HEK293 (cell line): ENCODE data around the gene RINL.
A peak's percentile ranks its signal among the peaks of the same experiment; 100 is the strongest.

ENCODE experiments used
- FEZF1 ChIP-seq: fragments of 450-650 bp; formaldehyde crosslinking; IDR thresholded peaks from 2 replicates; pipeline ENCODE4 v1.5.1; 2016; ENCODE audit warnings: missing biosample characterization, missing genetic modification characterization
- GLI4 ChIP-seq: fragments of 450-650 bp; formaldehyde crosslinking; IDR thresholded peaks from 2 replicates; pipeline ENCODE4 v1.5.1; 2016; ENCODE audit warnings: missing biosample characterization, missing genetic modification characterization
- INSM2 ChIP-seq: fragments of 450-650 bp; formaldehyde crosslinking; IDR thresholded peaks from 2 replicates; pipeline ENCODE4 v1.5.1; 2016; ENCODE audit warnings: missing biosample characterization, missing genetic modification characterization
- KLF1 ChIP-seq: fragments of 450-650 bp; formaldehyde crosslinking; IDR thresholded peaks from 2 replicates; pipeline ENCODE4 v1.5.1; 2016; ENCODE audit warnings: missing biosample characterization, missing genetic modification characterization
- KLF17 ChIP-seq: fragments of 450-650 bp; formaldehyde crosslinking; IDR thresholded peaks from 2 replicates; pipeline ENCODE4 v1.5.1; 2016; ENCODE audit warnings: missing biosample characterization, missing genetic modification characterization
- SCRT1 ChIP-seq: fragments of 450-650 bp; formaldehyde crosslinking; IDR thresholded peaks from 2 replicates; pipeline ENCODE4 v1.5.1; 2016; ENCODE audit warnings: missing biosample characterization, missing genetic modification characterization, borderline replicate concordance
- SP2 ChIP-seq: fragments of 450-650 bp; formaldehyde crosslinking; IDR thresholded peaks from 2 replicates; pipeline ENCODE4 v1.5.1; 2016; ENCODE audit warnings: missing biosample characterization, missing genetic modification characterization
- TRIM28 ChIP-seq: IDR thresholded peaks from 2 replicates; pipeline ENCODE4 v1.6.1; 2011; ENCODE audit warnings: low read length, control low read depth, borderline replicate concordance
- TSHZ1 ChIP-seq: fragments of 450-650 bp; formaldehyde crosslinking; IDR thresholded peaks from 2 replicates; pipeline ENCODE4 v1.5.1; 2016; ENCODE audit warnings: missing biosample characterization, missing genetic modification characterization, borderline replicate concordance
- ZBTB21 ChIP-seq: fragments of 450-650 bp; formaldehyde crosslinking; IDR thresholded peaks from 2 replicates; pipeline ENCODE4 v1.5.1; 2017; ENCODE audit warnings: missing biosample characterization, missing genetic modification characterization
- ZFP41 ChIP-seq: fragments of 450-650 bp; formaldehyde crosslinking; IDR thresholded peaks from 2 replicates; pipeline ENCODE4 v1.5.1; 2016; ENCODE audit warnings: missing biosample characterization, missing genetic modification characterization, borderline replicate concordance
- ZNF157 ChIP-seq: fragments of 450-650 bp; formaldehyde crosslinking; IDR thresholded peaks from 2 replicates; pipeline ENCODE4 v1.5.1; 2016; ENCODE audit warnings: missing biosample characterization, missing genetic modification characterization
- ZNF174 ChIP-seq: fragments of 450-650 bp; formaldehyde crosslinking; IDR thresholded peaks from 2 replicates; pipeline ENCODE4 v1.5.0; 2017; ENCODE audit warnings: missing biosample characterization, mild to moderate bottlenecking, missing genetic modification characterization
- ZNF211 ChIP-seq: fragments of 450-650 bp; formaldehyde crosslinking; IDR thresholded peaks from 2 replicates; pipeline ENCODE4 v1.5.1; 2016; ENCODE audit warnings: low read depth, missing biosample characterization, missing genetic modification characterization
- ZNF248 ChIP-seq: fragments of 450-650 bp; formaldehyde crosslinking; IDR thresholded peaks from 2 replicates; pipeline ENCODE4 v1.5.1; 2017; ENCODE audit warnings: missing biosample characterization, missing genetic modification characterization
- ZNF341 ChIP-seq: fragments of 450-650 bp; formaldehyde crosslinking; IDR thresholded peaks from 2 replicates; pipeline ENCODE4; 2016; ENCODE audit warnings: low read depth, missing biosample characterization, missing genetic modification characterization
- ZNF350 ChIP-seq: fragments of 450-650 bp; formaldehyde crosslinking; IDR thresholded peaks from 2 replicates; pipeline ENCODE4 v1.5.0; 2017; ENCODE audit warnings: missing biosample characterization, mild to moderate bottlenecking, missing genetic modification characterization
- ZNF529 ChIP-seq: fragments of 450-650 bp; formaldehyde crosslinking; IDR thresholded peaks from 2 replicates; pipeline ENCODE4 v1.5.1; 2017; ENCODE audit warnings: missing genetic modification characterization, missing biosample characterization; ENCODE audit not compliant: insufficient replicate concordance
- ZNF580 ChIP-seq: fragments of 450-650 bp; formaldehyde crosslinking; IDR thresholded peaks from 2 replicates; pipeline ENCODE4 v1.5.1; 2016; ENCODE audit warnings: missing biosample characterization, missing genetic modification characterization
- ZNF585B ChIP-seq: fragments of 450-650 bp; formaldehyde crosslinking; IDR thresholded peaks from 2 replicates; pipeline ENCODE4 v1.5.1; 2016; ENCODE audit warnings: missing biosample characterization, missing genetic modification characterization
- ZNF600 ChIP-seq: fragments of 450-650 bp; formaldehyde crosslinking; IDR thresholded peaks from 2 replicates; pipeline ENCODE4 v1.5.1; 2016; ENCODE audit warnings: missing biosample characterization, missing genetic modification characterization
- ZNF747 ChIP-seq: fragments of 450-650 bp; formaldehyde crosslinking; IDR thresholded peaks from 2 replicates; pipeline ENCODE4 v1.5.1; 2016; ENCODE audit warnings: missing biosample characterization, missing genetic modification characterization
- ZNF830 ChIP-seq: fragments of 450-650 bp; IDR thresholded peaks from 2 replicates; pipeline ENCODE4 v1.5.0; 2018; ENCODE audit warnings: missing biosample characterization, missing genetic modification characterization, low read depth, mild to moderate bottlenecking, moderate library complexity
- ZSCAN18 ChIP-seq: fragments of 450-650 bp; formaldehyde crosslinking; IDR thresholded peaks from 2 replicates; pipeline ENCODE4 v1.5.1; 2016; ENCODE audit warnings: missing biosample characterization, missing genetic modification characterization
- TF ChIP-seq, protein P1 (sequence below): fragments of 450-650 bp; formaldehyde crosslinking; IDR thresholded peaks from 2 replicates; pipeline ENCODE4 v1.5.1; 2016; ENCODE audit warnings: missing biosample characterization, missing genetic modification characterization
- TF ChIP-seq, protein P2 (sequence below): fragments of 450-650 bp; formaldehyde crosslinking; IDR thresholded peaks from 2 replicates; pipeline ENCODE4 v1.5.1; 2016; ENCODE audit warnings: missing biosample characterization, missing genetic modification characterization

Gene RINL

GRCh38 chr19:38899447-38900201, 21.5 kb upstream of the RINL start, which contains the start of the genes NFKBIB and SIRT2 (continued):
- TF ChIP-seq, protein P1, sequence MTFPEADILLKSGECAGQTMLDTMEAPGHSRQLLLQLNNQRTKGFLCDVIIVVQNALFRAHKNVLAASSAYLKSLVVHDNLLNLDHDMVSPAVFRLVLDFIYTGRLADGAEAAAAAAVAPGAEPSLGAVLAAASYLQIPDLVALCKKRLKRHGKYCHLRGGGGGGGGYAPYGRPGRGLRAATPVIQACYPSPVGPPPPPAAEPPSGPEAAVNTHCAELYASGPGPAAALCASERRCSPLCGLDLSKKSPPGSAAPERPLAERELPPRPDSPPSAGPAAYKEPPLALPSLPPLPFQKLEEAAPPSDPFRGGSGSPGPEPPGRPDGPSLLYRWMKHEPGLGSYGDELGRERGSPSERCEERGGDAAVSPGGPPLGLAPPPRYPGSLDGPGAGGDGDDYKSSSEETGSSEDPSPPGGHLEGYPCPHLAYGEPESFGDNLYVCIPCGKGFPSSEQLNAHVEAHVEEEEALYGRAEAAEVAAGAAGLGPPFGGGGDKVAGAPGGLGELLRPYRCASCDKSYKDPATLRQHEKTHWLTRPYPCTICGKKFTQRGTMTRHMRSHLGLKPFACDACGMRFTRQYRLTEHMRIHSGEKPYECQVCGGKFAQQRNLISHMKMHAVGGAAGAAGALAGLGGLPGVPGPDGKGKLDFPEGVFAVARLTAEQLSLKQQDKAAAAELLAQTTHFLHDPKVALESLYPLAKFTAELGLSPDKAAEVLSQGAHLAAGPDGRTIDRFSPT (tag by site-specific recombination) = no peak
- peak; percentile 93 for TF ChIP-seq TSHZ1 (tag by site-specific recombination)
- TF ChIP-seq ZNF529 (tag by site-specific recombination) = no peak
- TF ChIP-seq, protein P2, sequence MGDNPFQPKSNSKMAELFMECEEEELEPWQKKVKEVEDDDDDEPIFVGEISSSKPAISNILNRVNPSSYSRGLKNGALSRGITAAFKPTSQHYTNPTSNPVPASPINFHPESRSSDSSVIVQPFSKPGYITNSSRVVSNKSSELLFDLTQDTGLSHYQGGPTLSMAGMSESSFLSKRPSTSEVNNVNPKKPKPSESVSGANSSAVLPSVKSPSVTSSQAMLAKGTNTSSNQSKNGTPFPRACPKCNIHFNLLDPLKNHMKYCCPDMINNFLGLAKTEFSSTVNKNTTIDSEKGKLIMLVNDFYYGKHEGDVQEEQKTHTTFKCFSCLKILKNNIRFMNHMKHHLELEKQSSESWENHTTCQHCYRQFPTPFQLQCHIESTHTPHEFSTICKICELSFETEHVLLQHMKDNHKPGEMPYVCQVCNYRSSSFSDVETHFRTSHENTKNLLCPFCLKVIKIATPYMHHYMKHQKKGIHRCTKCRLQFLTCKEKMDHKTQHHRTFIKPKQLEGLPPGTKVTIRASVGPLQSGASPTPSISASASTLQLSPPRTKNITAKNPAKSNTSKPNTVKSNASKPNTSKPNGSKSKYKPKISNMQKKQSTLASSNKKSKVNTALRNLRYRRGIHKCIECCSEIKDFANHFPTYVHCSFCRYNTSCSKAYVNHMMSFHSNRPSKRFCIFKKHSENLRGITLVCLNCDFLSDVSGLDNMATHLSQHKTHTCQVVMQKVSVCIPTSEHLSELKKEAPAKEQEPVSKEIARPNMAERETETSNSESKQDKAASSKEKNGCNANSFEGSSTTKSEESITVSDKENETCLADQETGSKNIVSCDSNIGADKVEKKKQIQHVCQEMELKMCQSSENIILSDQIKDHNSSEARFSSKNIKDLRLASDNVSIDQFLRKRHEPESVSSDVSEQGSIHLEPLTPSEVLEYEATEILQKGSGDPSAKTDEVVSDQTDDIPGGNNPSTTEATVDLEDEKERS (tag by site-specific recombination) = peak; percentile 51; the same call in 1 of the 2 replicates
- no peak for TF ChIP-seq ZNF830 (tag by site-specific recombination)
- peak; percentile 99 for TF ChIP-seq ZNF341 (tag by site-specific recombination)
- peak; percentile 99 for TF ChIP-seq ZBTB21 (tag by site-specific recombination)
- TF ChIP-seq GLI4 (tag by site-specific recombination) = no peak
- no peak for TF ChIP-seq ZNF248
- TF ChIP-seq INSM2 (tag by site-specific recombination) = peak; percentile 74; the same call in 1 of the 2 replicates
- peak; percentile 99 for TF ChIP-seq ZNF600 (tag by site-specific recombination)
- TF ChIP-seq ZNF174 (tag by site-specific recombination) = no peak
- no peak for TF ChIP-seq ZNF211 (tag by site-specific recombination)
- no peak for TF ChIP-seq ZNF585B
- no peak for TF ChIP-seq ZNF747
- peak; percentile 99 for TF ChIP-seq SCRT1
- peak; percentile 71; the same call in 1 of the 2 replicates for TF ChIP-seq ZNF580 (tag by site-specific recombination)
- peak; percentile 100 for TF ChIP-seq SP2
- no peak for TF ChIP-seq ZNF157 (tag by site-specific recombination)
- 0 out of 2 replicates have a peak, but pooled peaks have one; percentile 6 for TF ChIP-seq ZSCAN18
- peak; percentile 50; the same call in 1 of the 2 replicates for TF ChIP-seq FEZF1 (tag by site-specific recombination)
- no peak for TF ChIP-seq ZNF350 (tag by site-specific recombination)
- TF ChIP-seq ZFP41 (tag by site-specific recombination) = no peak
- peak; percentile 28; the same call in 1 of the 2 replicates for TF ChIP-seq TRIM28
- TF ChIP-seq KLF17 (tag by site-specific recombination) = peak; percentile 80
- TF ChIP-seq KLF1 (tag by site-specific recombination) = peak; percentile 94
